Astrocyte of the spinal cord (primary cell): ENCODE data around the gene MRPS7.
A peak's percentile ranks its signal among the peaks of the same experiment; 100 is the strongest.

ENCODE experiments used
- DNase-seq: peaks from one replicate; pipeline ENCODE4 v3.0.0; 2011; ENCODE audit warnings: low read depth, low spot score
- H3K4me3 ChIP-seq: 2 replicates; pipeline ENCODE4 v1.5.1; 2011; ENCODE audit warnings: low read depth, mild to moderate bottlenecking, low read length, moderate library complexity
- in situ Hi-C: cut with HindIII; loops from 2 replicates; pipeline ENCODE4 v1.10.0; 2017; ENCODE audit warnings: low sequenced_read_pairs
- TF ChIP-seq, protein P1 (sequence below): IDR thresholded peaks from 2 replicates; pipeline ENCODE4 v1.5.1; 2012; ENCODE audit warnings: low read depth, mild to moderate bottlenecking, low read length, inconsistent platforms

The MRPS7 gene

DNA sequence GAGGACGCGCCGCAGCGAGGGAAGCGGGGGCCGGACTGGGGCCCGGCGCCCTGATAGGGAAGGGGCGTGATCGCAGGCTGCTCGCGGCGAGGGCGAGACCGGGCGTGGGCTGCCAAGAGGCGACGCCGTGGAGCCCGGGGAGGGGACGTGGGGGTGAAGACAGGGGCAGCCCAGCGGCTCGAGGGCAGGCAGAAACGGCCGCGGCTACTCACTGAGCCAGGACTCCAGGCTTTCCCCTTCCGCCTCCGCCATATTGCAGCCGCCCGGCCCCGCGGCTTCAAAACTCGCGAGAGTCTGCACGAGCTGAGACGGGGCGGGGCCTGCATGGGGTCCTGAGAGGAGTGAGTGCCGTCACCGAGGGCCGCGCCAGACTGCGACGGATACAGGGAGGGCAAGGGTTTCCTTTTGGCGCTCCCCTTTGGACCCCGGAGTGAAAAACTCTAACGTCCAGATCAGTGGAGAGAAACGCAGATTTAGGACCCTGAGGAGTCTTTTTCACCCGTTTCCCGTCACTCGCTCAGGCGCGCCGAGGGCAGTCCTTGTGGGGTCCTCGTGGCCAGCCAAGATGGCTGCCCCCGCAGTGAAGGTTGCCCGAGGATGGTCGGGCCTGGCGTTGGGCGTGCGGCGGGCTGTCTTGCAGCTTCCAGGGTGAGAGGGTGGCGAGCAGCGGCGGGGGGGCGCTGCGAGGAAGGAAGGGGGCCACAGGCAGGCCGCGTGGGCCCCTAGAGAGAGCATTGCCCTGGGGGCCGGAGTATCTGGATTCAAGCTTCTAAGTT is at the start of gene MRPS7, which contains the start of gene GGA3:
Gene MRPS7, plus strand, starts transcription at position 544 of the 776 bp plus-strand sequence. Its CDS starts 22 bp downstream, at position 566.
Gene GGA3, minus strand, starts transcription at position 271 of the 776 bp plus-strand sequence. Its CDS starts 19 bp downstream, at position 252.
- H3K4me3 ChIP-seq: peak within 1 kb of the TSS; percentile 93
- TF ChIP-seq, protein P1, sequence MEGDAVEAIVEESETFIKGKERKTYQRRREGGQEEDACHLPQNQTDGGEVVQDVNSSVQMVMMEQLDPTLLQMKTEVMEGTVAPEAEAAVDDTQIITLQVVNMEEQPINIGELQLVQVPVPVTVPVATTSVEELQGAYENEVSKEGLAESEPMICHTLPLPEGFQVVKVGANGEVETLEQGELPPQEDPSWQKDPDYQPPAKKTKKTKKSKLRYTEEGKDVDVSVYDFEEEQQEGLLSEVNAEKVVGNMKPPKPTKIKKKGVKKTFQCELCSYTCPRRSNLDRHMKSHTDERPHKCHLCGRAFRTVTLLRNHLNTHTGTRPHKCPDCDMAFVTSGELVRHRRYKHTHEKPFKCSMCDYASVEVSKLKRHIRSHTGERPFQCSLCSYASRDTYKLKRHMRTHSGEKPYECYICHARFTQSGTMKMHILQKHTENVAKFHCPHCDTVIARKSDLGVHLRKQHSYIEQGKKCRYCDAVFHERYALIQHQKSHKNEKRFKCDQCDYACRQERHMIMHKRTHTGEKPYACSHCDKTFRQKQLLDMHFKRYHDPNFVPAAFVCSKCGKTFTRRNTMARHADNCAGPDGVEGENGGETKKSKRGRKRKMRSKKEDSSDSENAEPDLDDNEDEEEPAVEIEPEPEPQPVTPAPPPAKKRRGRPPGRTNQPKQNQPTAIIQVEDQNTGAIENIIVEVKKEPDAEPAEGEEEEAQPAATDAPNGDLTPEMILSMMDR: peak; percentile 0
- peak; percentile 94 for DNase-seq
- in situ Hi-C loops: no loop called here

DNA sequence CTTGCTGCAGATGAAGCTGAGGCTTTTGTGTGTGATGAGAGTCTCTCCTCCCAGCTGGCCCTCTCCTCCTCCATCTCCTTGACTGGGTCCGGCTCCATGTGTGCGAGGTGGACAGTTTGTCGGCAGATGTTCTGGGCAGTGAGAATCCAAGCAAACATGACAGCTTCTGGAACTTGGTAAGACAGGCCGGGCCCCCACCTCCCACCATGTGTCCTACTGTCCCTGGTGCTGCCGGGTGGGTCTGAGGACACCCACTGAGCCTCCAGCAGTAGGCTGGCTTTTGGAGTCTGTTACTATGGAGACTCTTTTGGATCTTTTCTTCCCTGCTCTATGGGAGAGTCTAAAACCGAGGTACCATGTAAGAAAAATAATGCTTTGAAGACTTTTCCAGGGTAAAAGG is 43.5 kb upstream of the MRPS7 start:
- TF ChIP-seq, protein P1: no peak
- in situ Hi-C loops: no loop called here
- no peak for DNase-seq
- H3K4me3 ChIP-seq: no peak overlapping the region

DNA sequence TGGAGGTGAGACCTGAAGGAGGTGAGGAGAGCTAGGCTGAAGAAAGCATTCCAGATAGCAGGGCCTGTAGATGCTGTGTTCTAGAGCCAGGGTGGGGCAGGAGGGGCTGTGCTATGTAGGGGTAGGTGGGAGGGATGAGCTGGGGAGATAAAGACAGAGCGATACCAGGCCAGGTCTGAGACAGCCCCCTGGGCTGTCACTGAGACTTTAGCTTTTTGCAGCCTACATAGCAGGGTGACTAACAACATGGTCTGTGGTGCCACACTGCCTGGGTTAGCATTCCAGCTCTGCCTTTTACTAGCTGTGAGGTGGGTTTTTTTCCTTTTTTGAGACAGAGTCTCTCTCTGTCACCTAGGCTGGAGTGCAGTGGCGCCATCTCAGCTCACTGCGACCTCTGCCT is 41.9 kb upstream of the MRPS7 start:
- no peak overlapping the region for H3K4me3 ChIP-seq
- in situ Hi-C loops: no loop called here
- DNase-seq: no peak
- TF ChIP-seq, protein P1: no peak

DNA sequence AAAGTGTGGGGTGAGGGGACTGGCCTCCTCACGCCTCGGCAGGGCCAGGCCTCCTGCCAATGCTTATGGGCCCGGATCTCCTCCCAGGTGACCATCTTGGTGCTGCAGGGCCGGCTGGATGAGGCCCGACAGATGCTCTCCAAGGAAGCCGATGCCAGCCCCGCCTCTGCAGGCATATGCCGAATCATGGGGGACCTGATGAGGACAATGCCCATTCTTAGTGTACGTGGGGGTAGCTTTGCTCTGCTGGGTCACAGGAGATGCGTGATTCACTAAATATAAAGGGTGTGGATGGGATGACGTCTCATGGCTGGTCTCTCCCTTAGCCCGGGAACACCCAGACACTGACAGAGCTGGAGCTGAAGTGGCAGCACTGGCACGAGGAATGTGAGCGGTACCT is 36.7 kb upstream of the MRPS7 start:
- H3K4me3 ChIP-seq: no peak overlapping the region
- TF ChIP-seq, protein P1: no peak
- DNase-seq: no peak
- in situ Hi-C loops: no loop called here

DNA sequence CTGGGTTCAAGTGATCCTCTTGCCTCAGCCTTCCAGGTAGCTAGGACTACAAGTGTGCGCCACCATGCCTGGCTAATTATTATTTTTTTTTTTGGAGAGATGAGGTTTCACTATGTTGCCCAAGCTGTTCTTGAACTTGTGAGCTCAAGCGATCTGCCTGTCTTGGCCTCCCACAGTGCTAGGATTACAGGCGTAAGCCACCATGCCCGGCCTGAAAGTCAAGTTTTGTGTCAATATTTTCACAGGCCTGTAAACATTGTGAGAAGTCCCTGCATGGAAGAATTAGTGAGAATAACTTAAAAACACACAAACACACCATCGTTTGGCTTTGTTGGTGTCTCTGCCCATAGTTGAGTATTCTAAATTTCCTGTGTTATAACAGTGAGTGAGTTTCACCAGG is 34.0 kb upstream of the MRPS7 start:
- TF ChIP-seq, protein P1: no peak
- no peak overlapping the region for H3K4me3 ChIP-seq
- no peak for DNase-seq
- in situ Hi-C loops: no loop called here

DNA sequence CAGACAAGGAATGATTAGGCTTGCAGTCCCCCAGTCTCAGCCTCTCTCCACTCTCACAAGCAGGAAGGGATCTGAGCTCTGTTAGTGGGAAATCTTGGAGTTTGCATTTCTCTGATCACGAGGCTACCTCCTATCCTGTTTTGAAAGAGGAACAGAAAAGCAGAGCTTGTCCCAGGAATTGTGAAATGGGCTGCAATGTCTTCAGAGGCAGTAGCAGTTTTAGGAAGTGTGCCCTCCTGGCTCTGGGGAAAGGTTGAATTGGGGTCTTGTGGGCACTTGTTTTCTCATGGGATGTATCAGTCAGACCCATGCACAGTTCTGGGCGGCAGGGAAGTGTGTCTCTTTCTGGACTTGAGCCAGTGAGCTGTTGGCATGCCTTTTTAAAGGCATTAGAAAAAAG is 33.4 kb upstream of the MRPS7 start:
- in situ Hi-C loops: no loop called here
- TF ChIP-seq, protein P1: no peak
- H3K4me3 ChIP-seq: no peak overlapping the region
- DNase-seq: no peak
